GM13977 (cell line): ENCODE results near the gene CDK19.
"Not testable (repeated sequence)": the region's sequence is repeated elsewhere in the genome, so short reads cannot be mapped to it uniquely, and the experiment has no call there.

ENCODE experiments used
- DNase-seq: peaks from one replicate; pipeline ENCODE4 v3.0.0; 2012; ENCODE audit warnings: low spot score
- CTCF ChIP-seq: IDR thresholded peaks from 2 replicates; pipeline ENCODE4 v1.5.1; 2012; ENCODE audit warnings: mild to moderate bottlenecking, control low read depth; ENCODE audit not compliant: insufficient read depth; ENCODE audit errors: extremely low read depth, missing control alignments
- in situ Hi-C: fragments of 300-500 bp; cut with MboI; formaldehyde crosslinking; loops from one replicate; pipeline ENCODE4 v1.12.0; 2022; ENCODE audit warnings: low sequenced_read_pairs, low pct_unique_long_range_greater_than_20kb, mixed read lengths, inconsistent platforms; ENCODE audit not compliant: unreplicated experiment

CDK19 gene

GRCh38 chr6:110731898-110732297, 83.4 kb downstream of the CDK19 start:
- peak; percentile 4 for TF ChIP-seq CTCF
- no peak for DNase-seq
- in situ Hi-C loops, result no loop called here

DNA sequence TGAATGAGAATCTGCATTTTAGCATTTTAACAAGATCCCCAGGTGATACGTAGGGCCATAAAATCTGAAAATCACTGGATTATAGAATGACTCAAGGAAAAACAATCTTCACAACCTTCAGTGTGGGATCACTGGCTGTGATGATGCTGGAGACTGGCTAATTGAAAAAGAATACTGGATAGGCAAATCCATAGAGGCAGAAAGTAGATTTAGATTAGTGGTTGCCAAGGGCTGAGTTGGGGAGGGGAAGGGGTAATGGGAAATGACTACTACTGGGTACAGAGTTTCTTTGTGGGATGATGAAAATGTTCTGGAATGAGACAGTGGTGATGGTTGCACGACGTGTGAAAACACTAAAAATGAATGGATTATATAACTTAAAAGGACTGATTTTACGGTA, 84.1 kb downstream of the CDK19 start:
- no peak for TF ChIP-seq CTCF
- in situ Hi-C loops, result no loop called here
- no peak for DNase-seq

DNA sequence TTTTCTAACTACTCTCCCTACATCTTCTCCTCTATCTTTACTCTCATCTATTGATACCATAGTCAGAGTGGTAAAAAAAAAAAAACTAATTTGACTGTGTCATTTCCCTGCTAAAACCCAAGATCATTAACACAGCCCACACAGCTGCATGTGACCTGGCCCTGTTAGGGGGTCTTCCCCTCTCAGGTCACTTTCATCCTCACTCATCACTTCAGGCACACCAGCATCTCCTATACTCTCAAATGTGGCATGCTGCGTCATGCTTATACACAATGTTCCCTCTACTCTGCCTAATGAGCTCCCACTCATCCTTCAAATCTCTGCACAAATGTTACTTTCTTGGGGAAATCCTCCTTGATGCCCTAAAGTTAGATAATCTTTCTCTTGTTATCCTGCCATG, 86.8 kb downstream of the CDK19 start:
- in situ Hi-C loops, result no loop called here
- DNase-seq, result peak; percentile 20
- TF ChIP-seq CTCF, result no peak

DNA sequence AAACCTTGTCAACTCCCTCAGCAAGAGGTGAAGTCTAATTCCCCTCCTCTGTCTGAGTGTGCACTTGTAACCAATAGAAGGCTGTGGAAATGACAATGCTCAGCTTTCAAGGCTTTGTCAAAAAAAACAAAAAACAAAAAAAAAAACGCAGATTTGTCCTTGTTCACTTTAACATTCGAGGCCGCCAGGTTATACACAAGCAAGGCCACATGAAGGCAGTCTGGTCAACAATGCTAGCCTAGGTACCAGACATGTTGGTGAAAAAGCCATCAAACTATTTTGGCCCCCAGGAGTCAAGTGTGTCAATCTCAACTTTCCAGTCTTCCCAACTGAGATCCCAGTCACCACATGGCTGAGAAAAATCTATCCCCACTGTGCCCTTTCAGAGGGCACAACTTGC, 92.3 kb downstream of the CDK19 start:
- no peak for DNase-seq
- in situ Hi-C loops, result no loop called here
- no peak for TF ChIP-seq CTCF

DNA sequence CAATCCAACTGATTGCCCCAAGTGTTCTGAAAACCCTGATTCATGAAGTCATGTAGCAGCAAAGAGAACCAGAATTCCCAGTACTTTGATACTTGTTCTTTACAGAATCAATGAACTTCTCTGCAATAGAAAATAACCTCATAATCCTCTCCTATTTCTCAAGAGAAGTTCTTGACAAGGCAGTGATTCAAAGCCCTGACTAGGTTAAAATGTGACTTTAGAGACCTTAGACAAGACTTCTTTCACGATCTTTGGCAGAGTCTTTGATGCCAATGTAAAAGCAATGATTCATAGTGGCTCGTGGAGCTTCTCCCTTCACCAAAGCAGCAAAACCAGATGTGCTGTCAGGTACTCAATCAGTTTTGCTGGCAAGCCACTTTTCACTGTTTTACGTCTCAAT, 95.2 kb downstream of the CDK19 start:
- in situ Hi-C loops, result no loop called here
- no peak for DNase-seq
- no peak for TF ChIP-seq CTCF

GRCh38 chr6:110719601-110720000, 95.7 kb downstream of the CDK19 start:
- DNase-seq, in situ Hi-C loops: not testable (repeated sequence)

- TF ChIP-seq CTCF, result no peak
- in situ Hi-C loops, result no loop called here
- no peak for DNase-seq
These were observed 101.1 kb downstream of the CDK19 start for GRCh38 chr6:110714143-110714542.
